Activated CD8-positive, alpha-beta memory T cell treated with anti-CD3 and anti-CD28 coated beads, Interleukin-2, amount 50 U/mL, for 1 hour (primary cell): Measurements from ENCODE around the gene PKN2.

Source experiments
- DNase-seq: peaks from one replicate; pipeline ENCODE4 v3.0.0-alpha.2; 2020; ENCODE audit errors: extremely low read depth

PKN2 gene

GRCh38 chr1:88683541-88684481 lies at the start of gene PKN2:
TSS of gene PKN2 (plus strand) at chr1:88684273. CDS start at chr1:88684581, 308 bp downstream.
- DNase-seq = peak; percentile 91

GRCh38 chr1:88634538-88634937 lies 49.5 kb upstream of the PKN2 start:
- DNase-seq = no peak

- DNase-seq = no peak
Measured at GRCh38 chr1:88640060-88640459, 44.0 kb upstream of the PKN2 start.

GRCh38 chr1:88645886-88646285 lies 38.2 kb upstream of the PKN2 start:
- DNase-seq = no peak

- no peak for DNase-seq
Measured at GRCh38 chr1:88646476-88647248, 37.4 kb upstream of the PKN2 start.

- DNase-seq = no peak
Measured at GRCh38 chr1:88647249-88647645, 36.8 kb upstream of the PKN2 start.

- no peak for DNase-seq
Measured at GRCh38 chr1:88647749-88648415, 36.2 kb upstream of the PKN2 start.

- DNase-seq = no peak
Measured at GRCh38 chr1:88648706-88649105, 35.4 kb upstream of the PKN2 start.

- no peak for DNase-seq
Measured at GRCh38 chr1:88649932-88650331, 34.1 kb upstream of the PKN2 start.

- DNase-seq = no peak
Measured at GRCh38 chr1:88650676-88651418, 33.2 kb upstream of the PKN2 start.

- DNase-seq = no peak
Measured at GRCh38 chr1:88655140-88655539, 28.9 kb upstream of the PKN2 start.

- no peak for DNase-seq
Measured at GRCh38 chr1:88655685-88656299, 28.3 kb upstream of the PKN2 start.

- DNase-seq = no peak
Measured at GRCh38 chr1:88658419-88658818, 25.7 kb upstream of the PKN2 start.

GRCh38 chr1:88659552-88659951 lies 24.5 kb upstream of the PKN2 start:
- DNase-seq = no peak

GRCh38 chr1:88661188-88661587 lies 22.9 kb upstream of the PKN2 start:
- DNase-seq = no peak

GRCh38 chr1:88661951-88662699 lies 21.9 kb upstream of the PKN2 start:
- DNase-seq = no peak

GRCh38 chr1:88662723-88663122 lies 21.4 kb upstream of the PKN2 start:
- no peak for DNase-seq

GRCh38 chr1:88668405-88668804 lies 15.7 kb upstream of the PKN2 start:
- DNase-seq = no peak

GRCh38 chr1:88670462-88670861 lies 13.6 kb upstream of the PKN2 start:
- DNase-seq = no peak

- DNase-seq = no peak
Measured at GRCh38 chr1:88673446-88673845, 10.6 kb upstream of the PKN2 start.
